ENCODE data around the gene CLCA4.

Gene CLCA4, protein sequence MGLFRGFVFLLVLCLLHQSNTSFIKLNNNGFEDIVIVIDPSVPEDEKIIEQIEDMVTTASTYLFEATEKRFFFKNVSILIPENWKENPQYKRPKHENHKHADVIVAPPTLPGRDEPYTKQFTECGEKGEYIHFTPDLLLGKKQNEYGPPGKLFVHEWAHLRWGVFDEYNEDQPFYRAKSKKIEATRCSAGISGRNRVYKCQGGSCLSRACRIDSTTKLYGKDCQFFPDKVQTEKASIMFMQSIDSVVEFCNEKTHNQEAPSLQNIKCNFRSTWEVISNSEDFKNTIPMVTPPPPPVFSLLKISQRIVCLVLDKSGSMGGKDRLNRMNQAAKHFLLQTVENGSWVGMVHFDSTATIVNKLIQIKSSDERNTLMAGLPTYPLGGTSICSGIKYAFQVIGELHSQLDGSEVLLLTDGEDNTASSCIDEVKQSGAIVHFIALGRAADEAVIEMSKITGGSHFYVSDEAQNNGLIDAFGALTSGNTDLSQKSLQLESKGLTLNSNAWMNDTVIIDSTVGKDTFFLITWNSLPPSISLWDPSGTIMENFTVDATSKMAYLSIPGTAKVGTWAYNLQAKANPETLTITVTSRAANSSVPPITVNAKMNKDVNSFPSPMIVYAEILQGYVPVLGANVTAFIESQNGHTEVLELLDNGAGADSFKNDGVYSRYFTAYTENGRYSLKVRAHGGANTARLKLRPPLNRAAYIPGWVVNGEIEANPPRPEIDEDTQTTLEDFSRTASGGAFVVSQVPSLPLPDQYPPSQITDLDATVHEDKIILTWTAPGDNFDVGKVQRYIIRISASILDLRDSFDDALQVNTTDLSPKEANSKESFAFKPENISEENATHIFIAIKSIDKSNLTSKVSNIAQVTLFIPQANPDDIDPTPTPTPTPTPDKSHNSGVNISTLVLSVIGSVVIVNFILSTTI

DNA sequence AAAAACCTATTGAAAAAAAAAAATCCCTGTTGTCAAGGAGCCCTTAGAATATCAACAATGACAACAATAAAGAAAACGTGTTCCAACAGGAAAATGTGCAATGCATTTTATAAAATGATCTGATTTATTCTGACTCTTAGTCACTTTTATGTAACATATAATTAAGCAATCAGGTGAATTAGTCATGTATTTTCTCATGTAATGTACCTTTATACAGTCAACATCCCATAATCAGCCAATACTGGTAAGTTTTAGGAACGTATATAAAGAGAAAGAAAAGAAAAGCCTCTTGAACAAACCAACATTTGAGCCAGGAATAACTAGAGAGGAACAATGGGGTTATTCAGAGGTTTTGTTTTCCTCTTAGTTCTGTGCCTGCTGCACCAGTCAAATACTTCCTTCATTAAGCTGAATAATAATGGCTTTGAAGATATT is at the start of gene CLCA4:
Gene CLCA4 (plus strand): TSS at position 292 of the 435 bp plus-strand sequence. CDS start 42 bp downstream, at position 334.
- FAIRE-seq, result no peak

- FAIRE-seq, result no peak
Measured at GRCh38 chr1:86498281-86498680, 48.6 kb upstream of the CLCA4 start.

- FAIRE-seq, result peak; percentile 83
Measured at GRCh38 chr1:86499987-86500593, 46.8 kb upstream of the CLCA4 start.

DNA sequence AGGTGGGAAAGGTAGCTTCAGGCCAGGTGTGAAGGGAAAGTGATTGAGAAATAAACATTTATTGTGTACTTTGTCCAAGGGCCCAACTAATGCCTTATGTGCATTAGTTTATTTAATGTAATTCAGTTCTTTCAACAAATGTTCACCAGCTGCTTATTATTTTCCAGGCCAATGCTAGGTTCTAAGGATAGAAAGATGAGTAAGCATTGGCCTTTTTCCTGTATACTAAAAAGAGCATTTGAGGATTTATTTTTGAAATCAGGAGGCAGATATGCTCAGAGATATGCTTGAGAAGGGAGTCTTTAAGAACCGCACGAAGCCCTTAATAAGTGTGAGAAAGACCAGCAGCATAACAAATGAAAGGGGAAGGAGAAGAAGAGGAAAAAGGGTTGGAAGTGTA is 46.2 kb upstream of the CLCA4 start:
- FAIRE-seq, result no peak

DNA sequence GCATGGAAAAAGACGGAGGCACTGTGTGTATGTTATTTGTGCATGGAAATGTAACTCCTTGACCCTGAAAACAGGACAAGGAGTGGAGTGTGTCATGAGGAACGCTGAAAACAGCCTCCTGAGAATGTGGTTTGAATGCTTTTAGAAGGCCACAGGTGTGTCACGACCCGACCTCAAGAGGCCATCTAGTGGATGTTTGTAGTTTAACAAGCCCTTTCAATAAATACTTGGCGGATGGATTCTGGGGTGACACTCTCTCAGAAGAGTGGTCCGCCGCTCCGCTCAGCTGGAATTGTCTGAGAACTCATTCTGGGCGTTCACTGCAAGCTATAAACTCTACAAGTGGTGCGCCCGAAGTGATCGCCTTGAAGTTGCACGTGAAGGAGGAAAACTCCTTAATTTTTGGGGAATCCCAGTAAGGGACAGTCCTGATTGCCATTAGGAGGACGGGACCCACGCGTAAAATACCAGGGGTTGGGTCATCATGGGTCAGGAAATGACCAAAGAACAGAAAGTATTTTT is 44.7 kb upstream of the CLCA4 start:
- FAIRE-seq, result peak; percentile 10

GRCh38 chr1:86502721-86503405 is 44.0 kb upstream of the CLCA4 start:
- FAIRE-seq, result no peak

DNA sequence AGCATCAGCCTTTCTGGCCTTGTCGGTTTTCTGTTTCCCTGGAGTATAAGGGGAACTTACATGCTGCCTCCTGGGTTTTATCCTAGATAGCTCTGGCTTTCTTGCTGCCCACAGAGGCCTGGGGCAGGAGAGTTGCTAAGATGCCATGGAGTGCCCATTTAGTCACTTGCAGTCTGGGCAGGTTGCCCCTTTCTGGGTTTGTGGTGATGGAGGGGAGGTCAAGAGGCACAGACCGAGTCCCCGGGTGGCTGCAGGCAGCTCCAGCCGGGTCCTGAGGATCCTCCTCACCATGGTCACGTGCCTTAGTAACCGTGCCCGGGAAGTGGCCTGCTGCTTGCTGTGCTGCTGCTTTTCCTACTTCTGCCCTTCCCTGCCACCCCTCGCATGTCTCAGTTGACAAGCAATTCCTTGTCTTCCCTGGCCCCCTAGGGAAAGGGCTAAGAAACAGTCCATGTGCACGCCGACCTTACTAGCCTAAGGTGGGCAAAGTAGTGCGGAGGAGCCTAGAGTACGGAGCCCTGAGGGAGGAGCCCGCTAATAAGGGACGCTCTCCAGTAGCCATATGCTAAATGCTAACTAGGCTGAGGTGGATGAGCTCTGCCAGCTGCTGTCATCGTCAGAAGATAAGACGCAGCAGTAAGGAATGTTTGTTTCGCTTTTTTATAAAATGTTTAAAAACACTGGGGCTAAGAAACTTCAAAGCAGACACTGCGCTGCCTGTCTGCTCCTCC is 43.3 kb upstream of the CLCA4 start:
- FAIRE-seq, result no peak

DNA sequence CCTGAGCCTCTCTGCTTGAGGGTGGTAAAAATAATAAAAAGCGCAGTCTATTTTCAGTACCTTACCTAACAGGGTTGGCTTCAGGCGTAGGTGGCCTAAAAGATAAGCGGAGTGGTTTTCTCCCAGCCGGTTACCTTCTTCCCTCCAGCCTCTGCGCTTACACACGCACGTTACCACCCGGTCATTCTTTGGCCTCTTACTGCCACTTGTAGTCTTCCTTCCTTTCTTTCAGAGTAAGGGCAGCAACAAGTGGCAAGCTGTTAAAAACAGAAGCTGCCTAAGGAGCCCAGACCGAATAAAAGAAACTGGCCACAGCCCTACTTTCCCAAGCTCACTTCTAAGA is 42.8 kb upstream of the CLCA4 start:
- no peak for FAIRE-seq

DNA sequence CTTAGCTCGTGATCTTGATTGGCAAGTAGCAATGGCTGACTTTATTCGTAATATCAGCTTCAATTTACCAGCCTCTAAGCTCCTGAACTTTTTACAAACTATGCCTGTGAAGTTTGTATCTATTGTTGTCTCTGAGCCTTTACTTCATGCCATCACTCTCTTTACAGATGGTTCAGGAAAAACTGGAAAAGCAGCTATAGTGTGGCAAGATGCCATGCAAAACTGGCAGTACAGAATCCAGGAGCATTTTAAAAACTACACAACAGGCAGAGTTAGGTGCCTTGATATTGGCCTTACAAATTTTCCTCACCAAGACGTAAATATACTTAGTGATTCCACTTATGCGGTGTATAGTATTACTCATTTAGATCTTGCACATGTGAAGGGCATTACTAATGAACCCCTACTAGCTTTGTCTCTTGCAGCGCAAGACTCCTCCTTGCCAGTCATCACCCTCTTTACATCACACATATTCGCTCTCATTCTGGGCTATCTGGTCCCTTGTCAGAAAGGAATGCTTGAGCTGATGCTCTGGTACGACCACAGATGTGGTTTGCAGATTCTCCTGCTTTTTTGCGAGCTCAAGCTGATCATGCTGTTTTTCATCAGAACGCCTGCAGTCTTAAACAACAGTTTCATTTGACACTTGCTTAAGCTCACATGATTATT is 41.8 kb upstream of the CLCA4 start:
- FAIRE-seq, result no peak

DNA sequence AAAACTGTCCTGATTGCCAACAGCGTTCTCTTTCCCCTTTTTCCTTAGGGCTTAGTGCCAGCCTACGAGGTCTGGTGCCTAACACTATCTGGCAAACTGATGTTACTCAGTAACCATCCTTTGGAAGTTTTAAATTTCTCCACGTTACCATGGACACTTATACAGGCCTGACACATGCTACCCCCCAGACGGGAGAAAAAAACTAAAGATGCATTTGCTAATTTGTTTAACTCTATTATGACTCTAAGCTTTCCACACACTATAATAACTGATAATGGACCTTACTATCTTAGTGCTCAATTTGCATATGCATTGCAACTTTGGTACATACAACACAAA is 41.3 kb upstream of the CLCA4 start:
- no peak for FAIRE-seq

- no peak for FAIRE-seq
Measured at GRCh38 chr1:86507935-86508582, 38.8 kb upstream of the CLCA4 start.

DNA sequence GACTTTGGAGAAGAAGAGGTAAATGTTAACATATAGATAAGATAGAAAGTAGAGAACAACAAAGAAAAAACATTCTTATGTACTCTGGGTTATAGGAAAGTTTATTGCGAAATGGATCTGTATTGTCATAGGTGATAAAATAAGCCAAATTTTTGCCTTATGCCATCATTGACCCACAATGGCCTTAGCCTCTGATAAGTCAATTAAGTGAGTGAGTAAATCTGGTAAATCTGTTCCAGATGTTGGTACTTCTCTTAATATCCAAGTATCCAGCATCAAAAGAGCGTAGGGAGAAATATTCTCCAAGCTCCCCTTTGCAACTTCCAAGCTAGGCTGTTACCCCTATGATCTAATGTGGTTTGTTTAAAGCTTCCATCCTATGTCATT is 38.3 kb upstream of the CLCA4 start:
- FAIRE-seq, result no peak

GRCh38 chr1:86515597-86515996 is 31.3 kb upstream of the CLCA4 start:
- FAIRE-seq, result no peak

- no peak for FAIRE-seq
Measured at GRCh38 chr1:86516335-86516734, 30.5 kb upstream of the CLCA4 start.

- FAIRE-seq, result no peak
Measured at GRCh38 chr1:86517336-86517735, 29.5 kb upstream of the CLCA4 start.

DNA sequence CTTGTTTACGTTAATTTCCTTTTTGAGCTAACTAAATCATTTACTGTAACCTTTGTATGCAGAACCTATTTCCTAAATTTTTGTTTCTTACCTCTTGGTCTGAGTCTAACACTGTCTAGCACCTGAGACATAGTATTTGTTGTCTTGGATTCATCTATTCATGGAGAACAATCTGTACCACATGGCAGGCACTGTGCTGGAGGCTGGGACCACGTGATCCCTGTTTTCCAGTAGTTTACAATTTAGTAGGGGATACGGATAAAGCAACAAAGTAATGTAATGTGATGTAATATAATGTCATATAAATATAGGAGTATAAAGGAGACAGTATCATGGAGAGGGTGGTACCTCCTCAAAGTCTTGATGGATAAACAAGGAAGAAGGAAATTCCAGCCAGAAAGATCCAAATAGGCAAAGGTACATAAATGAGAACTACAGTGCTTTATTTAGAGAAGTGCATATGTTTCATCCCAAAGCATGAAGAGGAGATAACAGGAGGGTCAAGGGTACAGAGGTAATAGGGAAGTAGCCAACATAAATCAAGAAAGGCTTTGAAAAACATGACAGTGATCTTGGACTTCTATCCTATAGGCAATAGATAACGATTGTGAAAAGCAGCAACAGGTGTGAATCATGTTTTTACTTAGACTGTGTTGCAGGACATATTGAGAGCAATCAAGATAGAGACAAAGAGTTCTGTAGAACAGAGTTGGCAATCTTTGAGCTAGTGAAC is 25.9 kb upstream of the CLCA4 start:
- peak; percentile 71 for FAIRE-seq

DNA sequence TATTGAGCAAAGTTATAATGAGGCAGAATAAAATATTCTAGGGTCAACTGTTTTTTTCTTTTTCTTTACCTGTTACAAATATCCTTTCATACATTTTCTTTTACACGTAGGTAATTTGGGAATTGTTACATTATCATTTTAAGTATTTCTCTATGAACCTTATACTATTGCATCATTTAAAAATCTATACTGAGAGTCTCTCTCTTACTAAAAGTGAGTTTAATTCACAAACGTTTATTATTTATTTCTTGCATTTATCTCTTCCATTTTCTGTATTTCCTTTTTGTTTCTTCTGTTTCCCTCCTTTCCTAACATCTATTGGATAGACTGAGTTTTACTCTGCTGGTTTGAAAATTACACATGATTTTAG is 25.4 kb upstream of the CLCA4 start:
- FAIRE-seq, result peak; percentile 45

DNA sequence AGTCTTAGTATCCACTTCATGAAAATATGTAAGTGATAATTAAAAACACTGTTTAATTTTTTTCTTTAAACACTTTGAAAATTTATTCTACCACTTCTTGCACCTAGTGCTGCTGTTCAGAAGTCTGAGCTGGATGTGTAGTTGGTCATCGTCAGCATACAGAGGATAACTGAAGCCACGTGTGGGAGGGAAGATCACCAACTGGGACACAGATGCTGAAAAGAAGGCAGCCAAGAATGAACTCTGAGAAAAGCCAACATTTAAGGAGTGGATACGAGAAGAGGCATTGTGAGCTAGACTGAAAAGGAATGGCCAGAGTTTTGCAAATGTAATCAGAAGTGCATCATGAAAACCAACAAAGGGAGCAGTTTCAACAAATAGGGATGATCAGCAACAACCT is 24.6 kb upstream of the CLCA4 start:
- FAIRE-seq, result no peak

DNA sequence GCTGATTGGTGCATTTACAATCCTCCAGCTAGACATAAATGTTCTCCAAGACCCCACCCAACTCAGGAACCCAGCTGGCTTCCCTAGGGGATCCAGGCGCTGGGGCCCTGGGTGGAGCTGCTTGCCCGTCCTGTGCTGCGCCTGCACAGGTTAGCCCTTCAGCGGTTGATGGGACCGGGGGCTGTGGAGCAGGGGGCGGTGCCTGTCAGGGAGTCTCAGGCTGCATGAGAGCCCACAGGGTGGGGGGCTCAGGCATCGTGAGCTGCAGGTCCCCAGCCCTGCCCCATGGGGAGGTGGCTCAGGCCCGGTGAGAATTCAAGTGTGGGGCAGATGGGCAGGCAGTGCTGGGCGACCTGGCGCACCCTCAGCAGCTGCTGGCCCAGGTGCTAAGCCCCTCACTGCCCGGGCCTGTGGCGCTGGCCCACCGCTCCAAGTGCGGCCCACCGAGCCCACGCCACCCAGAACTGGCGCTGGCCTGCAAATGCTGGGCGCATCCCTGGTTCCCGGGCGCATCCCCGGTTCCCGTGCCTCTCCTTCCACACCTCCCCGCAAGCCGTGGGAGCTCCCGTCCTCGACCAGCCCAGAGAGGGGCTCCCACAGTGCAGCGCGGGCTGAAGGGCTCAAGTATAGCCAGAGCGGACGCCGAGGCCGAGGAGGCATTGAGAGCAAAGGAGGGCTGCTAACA is 23.1 kb upstream of the CLCA4 start:
- no peak for FAIRE-seq

DNA sequence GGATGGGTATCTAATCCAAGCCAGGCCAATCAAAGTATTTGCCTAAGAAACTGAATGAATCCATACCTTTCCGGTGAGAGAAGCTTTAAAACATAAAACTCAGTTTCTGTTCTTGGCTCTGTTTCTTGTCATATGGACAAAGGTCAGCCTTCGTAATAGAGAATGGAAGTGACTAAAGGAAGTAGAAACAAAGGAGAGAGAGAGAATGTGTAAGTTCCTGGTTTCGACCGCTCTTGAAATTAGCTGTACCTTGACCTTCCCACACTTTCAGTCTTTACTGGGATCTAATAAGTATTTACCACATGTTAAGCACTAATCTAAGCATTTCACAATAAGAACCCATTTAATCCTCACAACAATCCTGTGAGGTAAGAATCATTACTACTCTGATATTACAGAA is 19.6 kb upstream of the CLCA4 start:
- FAIRE-seq, result no peak
